Ascending aorta (tissue), 2 donors: Measurements from ENCODE around the gene TMEM205. TPM values are rescaled to one million over a fixed set of nuclear protein-coding genes. Genes with fewer than 3 reads are reported as not detected.

Experiments
- DNase-seq, 2 donors: peaks; one replicate each; pipeline ENCODE4 v3.0.0-alpha.2; 2019; ENCODE audit warnings: low spot score in 2 of 2
- H3K27ac ChIP-seq, 2 donors: fragments of 200-600 bp; sonication (generic); one replicate each; pipeline ENCODE4 v1.5.1; 2016 to 2017; ENCODE audit warnings: mild to moderate bottlenecking in 1 of 2
- H3K27me3 ChIP-seq: fragments of 200-600 bp; sonication (generic); one replicate; pipeline ENCODE4 v1.5.1; 2017
- H3K36me3 ChIP-seq, 2 donors: fragments of 200-600 bp; sonication (generic); one replicate each; pipeline ENCODE4 v1.5.1; 2016
- H3K4me1 ChIP-seq, 2 donors: fragments of 200-600 bp; sonication (generic); one replicate each; pipeline ENCODE4 v1.5.1; 2016 to 2017; ENCODE audit warnings: mild to moderate bottlenecking in 1 of 2
- H3K4me3 ChIP-seq, 2 donors: fragments of 200-600 bp; sonication (generic); one replicate each; pipeline ENCODE4 v1.5.1; 2016 to 2017; ENCODE audit warnings: mild to moderate bottlenecking in 1 of 2
- H3K9me3 ChIP-seq, 2 donors: fragments of 200-600 bp; sonication (generic); one replicate each; pipeline ENCODE4 v1.5.1; 2016
- intact Hi-C: fragments of 100-400 bp; cut with DNase I; formaldehyde crosslinking; loops from one replicate; pipeline ENCODE4 v1.15.1; 2023
- total RNA-seq: library from RNA; depleted of rRNA; stranded (reverse); fragments of >200 nt; gene quantifications from one replicate; pipeline ENCODE4 v1.1.0, GENCODE V29; 2016
- TF ChIP-seq, protein P1 (sequence below), 3 experiments: fragments of 200-600 bp in 2 of 3; fragments of 450-650 bp in 1 of 3; sonication (generic) in 2 of 3; IDR thresholded peaks; one replicate each; pipeline ENCODE4 v1.5.1; 2016 to 2019; ENCODE audit warnings: antibody characterized with exemption in 3 of 3, mild to moderate bottlenecking in 1 of 3, moderate library complexity in 1 of 3

The TMEM205 gene
- total RNA-seq, 1 donor from 2014 or later: 225 TPM

- peak overlapping the region in 1 of 2 donors; percentile 61 for H3K27ac ChIP-seq
- intact Hi-C loops: loop anchor here (2.0 to 5.0 kb wide), 2 partner anchors 62 to 80 kb away; partner anchors contain the start of genes PLPPR2 and SWSAP1
- no peaks in the 10 kb centered on the region for H3K27me3 ChIP-seq
- no peak overlapping the region for H3K4me3 ChIP-seq
- peaks cover 0 to 7% of the 10 kb centered on the region in 2 donors for H3K4me1 ChIP-seq
- TF ChIP-seq, protein P1, sequence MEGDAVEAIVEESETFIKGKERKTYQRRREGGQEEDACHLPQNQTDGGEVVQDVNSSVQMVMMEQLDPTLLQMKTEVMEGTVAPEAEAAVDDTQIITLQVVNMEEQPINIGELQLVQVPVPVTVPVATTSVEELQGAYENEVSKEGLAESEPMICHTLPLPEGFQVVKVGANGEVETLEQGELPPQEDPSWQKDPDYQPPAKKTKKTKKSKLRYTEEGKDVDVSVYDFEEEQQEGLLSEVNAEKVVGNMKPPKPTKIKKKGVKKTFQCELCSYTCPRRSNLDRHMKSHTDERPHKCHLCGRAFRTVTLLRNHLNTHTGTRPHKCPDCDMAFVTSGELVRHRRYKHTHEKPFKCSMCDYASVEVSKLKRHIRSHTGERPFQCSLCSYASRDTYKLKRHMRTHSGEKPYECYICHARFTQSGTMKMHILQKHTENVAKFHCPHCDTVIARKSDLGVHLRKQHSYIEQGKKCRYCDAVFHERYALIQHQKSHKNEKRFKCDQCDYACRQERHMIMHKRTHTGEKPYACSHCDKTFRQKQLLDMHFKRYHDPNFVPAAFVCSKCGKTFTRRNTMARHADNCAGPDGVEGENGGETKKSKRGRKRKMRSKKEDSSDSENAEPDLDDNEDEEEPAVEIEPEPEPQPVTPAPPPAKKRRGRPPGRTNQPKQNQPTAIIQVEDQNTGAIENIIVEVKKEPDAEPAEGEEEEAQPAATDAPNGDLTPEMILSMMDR (IDR thresholded peaks at IDR 0.05): no peak
- H3K36me3 ChIP-seq: no peaks in the 10 kb centered on the region
- no peaks in the 10 kb centered on the region for H3K9me3 ChIP-seq
- DNase-seq: no peak
These were observed 50.9 kb downstream of the TMEM205 start for GRCh38 chr19:11295180-11295579.

GRCh38 chr19:11293433-11294389, 52.4 kb downstream of the TMEM205 start:
- TF ChIP-seq, protein P1 (IDR thresholded peaks at IDR 0.05): peak; percentile 99
- Histone ChIP-seq H3K4me3 (peak overlapping the region in 1 of 2 donors; percentile 22), H3K36me3 (no peaks in the 10 kb centered on the region), H3K27me3 (no peaks in the 10 kb centered on the region), H3K9me3 (no peaks in the 10 kb centered on the region), H3K27ac (peak overlapping the region; percentile 42 to 61), H3K4me1 (peaks cover 0 to 7% of the 10 kb centered on the region in 2 donors)
- peak; percentile 88 to 99 for DNase-seq
- intact Hi-C loops: loop anchor here (1.0 to 5.0 kb wide), 5 partner anchors 46 to 294 kb away; partner anchors contain the start of genes RAB3D and SWSAP1

Other genes starting within 250 kb of the TMEM205 start
- 1.1 TPM for gene SPC24, start 190.5 kb downstream of the TMEM205 start, total RNA-seq
- 572 TPM for gene KANK2, start 148.7 kb downstream of the TMEM205 start, total RNA-seq
- gene ANGPTL8, start 106.6 kb downstream of the TMEM205 start, total RNA-seq: not detected
- gene DOCK6, start 83.7 kb downstream of the TMEM205 start, total RNA-seq: 140 TPM
- gene TSPAN16, start 50.1 kb downstream of the TMEM205 start, total RNA-seq: not detected
- 33.6 TPM for gene RAB3D, start 6.6 kb downstream of the TMEM205 start, total RNA-seq
- 79.0 TPM for gene CCDC159, start 251 bp upstream of the TMEM205 start, total RNA-seq
- gene PLPPR2, start 9.2 kb upstream of the TMEM205 start, total RNA-seq: 61.4 TPM
- gene SWSAP1, start 28.4 kb upstream of the TMEM205 start, total RNA-seq: 4.5 TPM
- gene EPOR, start 38.0 kb upstream of the TMEM205 start, total RNA-seq: 0.21 TPM
- gene RGL3, start 73.0 kb upstream of the TMEM205 start, total RNA-seq: 63.2 TPM
- gene ODAD3, start 88.9 kb upstream of the TMEM205 start, total RNA-seq: not detected
- 208 TPM for gene PRKCSH, start 89.4 kb upstream of the TMEM205 start, total RNA-seq
- not detected for gene ELAVL3, start 134.8 kb upstream of the TMEM205 start, total RNA-seq
- 7.6 TPM for gene ZNF653, start 159.6 kb upstream of the TMEM205 start, total RNA-seq
- 27.5 TPM for gene ECSIT, start 182.9 kb upstream of the TMEM205 start, total RNA-seq
- gene CNN1, start 192.6 kb upstream of the TMEM205 start, total RNA-seq: 477 TPM
- gene ELOF1, start 213.0 kb upstream of the TMEM205 start, total RNA-seq: 28.9 TPM
- gene ACP5, start 231.4 kb upstream of the TMEM205 start, total RNA-seq: not detected